Fibroblast of lung (primary cell): ENCODE measurements around the gene AGBL1. TPM values are rescaled to one million over a fixed set of nuclear protein-coding genes. Genes with fewer than 3 reads are reported as not detected.

Source experiments
- DNase-seq, 2 donors: peaks; one replicate each; pipeline versions ENCODE4 v3.0.0 to v3.0.0-alpha.2; 2010; ENCODE audit warnings: low read depth in 2 of 2
- H2AFZ ChIP-seq: 2 replicates; pipeline ENCODE4 v1.5.1; 2012; ENCODE audit warnings: low read length, control low read depth, inconsistent platforms
- H3K27ac ChIP-seq: 2 replicates; pipeline ENCODE4 v1.5.1; 2011; ENCODE audit warnings: low read length, control low read depth; ENCODE audit not compliant: insufficient read depth
- H3K27me3 ChIP-seq: 2 replicates; pipeline ENCODE4 v1.5.1; 2011; ENCODE audit warnings: mild to moderate bottlenecking, low read length; ENCODE audit not compliant: control insufficient read depth, insufficient read depth
- H3K36me3 ChIP-seq: 2 replicates; pipeline ENCODE4 v1.5.1; 2011; ENCODE audit warnings: low read length; ENCODE audit not compliant: control insufficient read depth, insufficient read depth
- H3K4me1 ChIP-seq: 2 replicates; pipeline ENCODE4 v1.5.1; 2011; ENCODE audit warnings: low read length; ENCODE audit not compliant: control insufficient read depth, insufficient read depth; ENCODE audit errors: extremely low read depth
- H3K4me2 ChIP-seq: 2 replicates; pipeline ENCODE4 v1.5.1; 2011; ENCODE audit warnings: low read length, control low read depth; ENCODE audit not compliant: insufficient read depth; ENCODE audit errors: extremely low read depth
- H3K4me3 ChIP-seq, 4 experiments: fragments of 200-600 bp in 1 of 4; sonication (generic) in 1 of 4; replicated peaks in 1 of 4; 2 replicates each; pipeline ENCODE4 v1.5.1; 2011 to 2016; ENCODE audit warnings: low read length in 4 of 4, low read depth in 3 of 4, mild to moderate bottlenecking in 3 of 4, control low read depth in 2 of 4, inconsistent platforms in 1 of 4, mixed read lengths in 1 of 4; ENCODE audit not compliant: insufficient read depth in 1 of 4; ENCODE audit errors: control extremely low read depth in 1 of 4
- H3K79me2 ChIP-seq: 2 replicates; pipeline ENCODE4 v1.5.1; 2012; ENCODE audit warnings: mild to moderate bottlenecking, low read length, inconsistent platforms; ENCODE audit not compliant: control insufficient read depth, insufficient read depth
- H3K9ac ChIP-seq: 2 replicates; pipeline ENCODE4 v1.5.1; 2011; ENCODE audit warnings: mild to moderate bottlenecking, low read length, control low read depth; ENCODE audit not compliant: insufficient read depth
- H3K9me3 ChIP-seq: 2 replicates; pipeline ENCODE4 v1.5.1; 2012; ENCODE audit warnings: low read depth, low read length; ENCODE audit not compliant: control insufficient read depth, insufficient read depth
- H4K20me1 ChIP-seq: 2 replicates; pipeline ENCODE4 v1.5.1; 2011; ENCODE audit warnings: low read length; ENCODE audit not compliant: control insufficient read depth, insufficient read depth; ENCODE audit errors: extremely low read depth
- CTCF ChIP-seq, 2 donors: IDR thresholded peaks in 1 of 2; conservative IDR thresholded peaks in 1 of 2; 1 replicate in 1 of 2; 2 replicates in 1 of 2; pipeline ENCODE4 v1.5.1; 2011 to 2012; ENCODE audit warnings: low read length in 2 of 2, control low read depth in 1 of 2, inconsistent platforms in 1 of 2, low read depth in 1 of 2, mild to moderate bottlenecking in 1 of 2
- EZH2 ChIP-seq: IDR thresholded peaks from 2 replicates; pipeline ENCODE4 v1.5.1; 2012; ENCODE audit warnings: low read length, control low read depth, mild to moderate bottlenecking; ENCODE audit errors: missing control alignments
- polyA plus RNA-seq, 2 donors: library from polyadenylated mRNA; depleted of rRNA in 1 of 2; stranded (reverse) in 1 of 2; unstranded in 1 of 2; fragments of >200 nt; gene quantifications; 2 replicates each; pipeline ENCODE4 v1.2.1, GENCODE V29; 2011 to 2012; ENCODE audit warnings: missing spikeins in 1 of 2
- total RNA-seq: library from RNA; depleted of rRNA; stranded (reverse); fragments of >200 nt; gene quantifications from 2 replicates; pipeline ENCODE4 v1.2.1, GENCODE V29; 2014

Gene AGBL1
- total and polyA plus RNA-seq, 2 donors (not counting 1 experiment from before 2014, with no cell fraction given) = not detected

DNA sequence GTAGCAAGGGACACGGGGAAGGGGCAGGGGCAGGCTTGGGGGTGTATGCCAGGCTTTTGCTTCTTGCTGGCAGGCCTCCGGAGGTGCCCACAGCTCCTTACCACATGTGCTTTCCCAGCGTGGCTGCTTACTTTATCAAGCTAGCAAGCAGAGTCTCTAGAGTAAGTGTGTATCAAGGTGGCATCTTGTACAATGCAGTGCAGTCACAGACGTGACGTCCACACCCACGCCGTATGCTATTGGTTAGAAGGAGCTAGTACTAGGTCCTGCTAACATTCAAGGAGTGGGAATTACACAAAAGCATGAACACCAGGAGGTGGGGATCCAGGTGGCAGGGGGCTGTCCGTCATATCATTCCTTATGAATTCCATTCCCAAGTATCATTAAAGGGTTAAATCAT, 15.3 kb upstream of the AGBL1 start:
- no peak overlapping the region for H2AFZ ChIP-seq
- no peak overlapping the region for H3K9ac ChIP-seq
- no peak overlapping the region for H3K4me2 ChIP-seq
- no peaks in the 10 kb centered on the region for H3K9me3 ChIP-seq
- H4K20me1 ChIP-seq = no peaks in the 10 kb centered on the region
- no peak overlapping the region for H3K27ac ChIP-seq
- TF ChIP-seq EZH2 = no peak
- no peak for TF ChIP-seq CTCF (conservative IDR thresholded peaks at IDR 0.05 in 1 of 2, IDR thresholded peaks at IDR 0.05 in 1 of 2; ENCODE audit: low read depth in 1 of 2, low read length in 2 of 2)
- H3K36me3 ChIP-seq = no peaks in the 10 kb centered on the region
- DNase-seq = no peak
- H3K4me3 ChIP-seq = no peak overlapping the region
- no peaks in the 10 kb centered on the region for H3K4me1 ChIP-seq
- H3K79me2 ChIP-seq = no peaks in the 10 kb centered on the region
- no peaks in the 10 kb centered on the region for H3K27me3 ChIP-seq

GRCh38 chr15:86066174-86066834, 13.4 kb upstream of the AGBL1 start:
- no peaks in the 10 kb centered on the region for H3K9me3 ChIP-seq
- H3K4me2 ChIP-seq = no peak overlapping the region
- no peak for DNase-seq
- H3K4me3 ChIP-seq = no peak overlapping the region
- no peaks in the 10 kb centered on the region for H3K36me3 ChIP-seq
- H3K27ac ChIP-seq = no peak overlapping the region
- TF ChIP-seq CTCF (conservative IDR thresholded peaks at IDR 0.05 in 1 of 2, IDR thresholded peaks at IDR 0.05 in 1 of 2; ENCODE audit: low read depth in 1 of 2, low read length in 2 of 2) (no peak), EZH2 (no peak)
- no peak overlapping the region for H2AFZ ChIP-seq
- H3K79me2 ChIP-seq = no peaks in the 10 kb centered on the region
- no peaks in the 10 kb centered on the region for H3K27me3 ChIP-seq
- H3K9ac ChIP-seq = no peak overlapping the region
- no peaks in the 10 kb centered on the region for H4K20me1 ChIP-seq
- no peaks in the 10 kb centered on the region for H3K4me1 ChIP-seq

DNA sequence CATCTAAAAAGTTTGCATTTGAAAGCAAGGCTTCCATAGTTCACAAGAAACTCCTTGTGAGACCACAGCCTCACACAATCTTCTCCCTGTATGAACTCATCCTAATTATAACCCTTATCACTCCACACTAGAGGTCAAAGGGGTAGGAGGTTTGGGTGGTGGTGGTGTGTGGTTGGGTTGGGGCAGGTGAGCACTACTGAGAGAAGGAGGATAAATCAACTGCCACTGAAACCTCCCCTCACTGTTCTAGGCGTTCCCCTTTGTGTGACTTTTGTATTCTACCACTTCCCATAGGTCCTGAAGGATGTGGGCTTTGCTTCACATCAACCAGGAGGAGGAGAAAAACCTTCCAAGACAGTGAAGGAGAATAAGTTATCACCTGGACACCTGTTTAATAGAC, 6.4 kb upstream of the AGBL1 start:
- TF ChIP-seq EZH2 (no peak), CTCF (conservative IDR thresholded peaks at IDR 0.05 in 1 of 2, IDR thresholded peaks at IDR 0.05 in 1 of 2; ENCODE audit: low read depth in 1 of 2, low read length in 2 of 2) (no peak)
- H3K9me3 ChIP-seq = no peaks in the 10 kb centered on the region
- H4K20me1 ChIP-seq = no peaks in the 10 kb centered on the region
- no peak for DNase-seq
- H3K36me3 ChIP-seq = no peaks in the 10 kb centered on the region
- no peaks in the 10 kb centered on the region for H3K27me3 ChIP-seq
- H3K79me2 ChIP-seq = no peaks in the 10 kb centered on the region
- H2AFZ ChIP-seq = no peak overlapping the region
- H3K4me3 ChIP-seq = no peak overlapping the region
- no peak overlapping the region for H3K4me2 ChIP-seq
- H3K9ac ChIP-seq = no peak overlapping the region
- H3K4me1 ChIP-seq = no peaks in the 10 kb centered on the region
- H3K27ac ChIP-seq = no peak overlapping the region
